Muscle of leg (tissue), 11 donors: ENCODE data around the gene UPF3A. TPM values are rescaled to one million over a fixed set of nuclear protein-coding genes. Genes with fewer than 3 reads are reported as not detected.

ENCODE experiments used
- DNase-seq: peaks from one replicate; pipeline ENCODE4 v3.0.0; 2013
- H3K27ac ChIP-seq: one replicate; pipeline ENCODE4 v1.5.1; 2013; ENCODE audit warnings: mild to moderate bottlenecking, low read length, control low read depth
- H3K27me3 ChIP-seq: one replicate; pipeline ENCODE4 v1.6.1; 2013; ENCODE audit warnings: low read length; ENCODE audit not compliant: control insufficient read depth, insufficient read depth
- H3K36me3 ChIP-seq: one replicate; pipeline ENCODE4 v1.6.1; 2013; ENCODE audit warnings: low read length; ENCODE audit not compliant: control insufficient read depth, insufficient read depth
- H3K4me1 ChIP-seq: one replicate; pipeline ENCODE4 v1.6.1; 2013; ENCODE audit warnings: low read length; ENCODE audit not compliant: control insufficient read depth, insufficient read depth
- H3K4me3 ChIP-seq: one replicate; pipeline ENCODE4 v1.5.1; 2013; ENCODE audit warnings: low read length, control low read depth
- H3K9me3 ChIP-seq: replicated peaks from 2 replicates; pipeline ENCODE4 v1.6.1; 2013; ENCODE audit warnings: low read depth, low read length; ENCODE audit not compliant: control insufficient read depth
- WGBS: methylation state at CpG from one replicate; pipeline ENCODE4 v1.1.5; 2013; ENCODE audit warnings: missing lambda C conversion rate; ENCODE audit not compliant: insufficient coverage; 5-methylcytosine and 5-hydroxymethylcytosine counted together
- polyA plus RNA-seq, 8 donors: library from polyadenylated mRNA; unstranded; fragments of 120-200 nt; gene quantifications; one replicate each; pipeline versions ENCODE4 v1.2.1 to v1.2.3, GENCODE V29; 2013; ENCODE audit warnings: inconsistent platforms in 1 of 8, low replicate concordance in 1 of 8; ENCODE audit not compliant: insufficient read length in 8 of 8, insufficient read depth in 1 of 8
- total RNA-seq: library from RNA; stranded (reverse); fragments of 120-200 nt; gene quantifications from one replicate; pipeline ENCODE4 v1.2.4, GENCODE V29; 2013

Gene UPF3A
- total and polyA plus RNA-seq, 9 donors = 39.6 to 116 (median 60.8) TPM

GRCh38 chr13:114299604-114300305 lies 18.4 kb downstream of the UPF3A start:
- Histone ChIP-seq H3K9me3 (no peaks in the 10 kb centered on the region), H3K27ac (no peak overlapping the region), H3K36me3 (peaks cover 68% of the 10 kb centered on the region), H3K4me1 (peaks cover 9% of the 10 kb centered on the region), H3K4me3 (no peak overlapping the region), H3K27me3 (no peaks in the 10 kb centered on the region)
- no CpG with 5 or more reads among the region's 12 CpGs for WGBS
- no peak for DNase-seq

GRCh38 chr13:114303700-114304327 lies 22.4 kb downstream of the UPF3A start:
- WGBS = 89% methylated on average over 7 of the region's 11 CpGs
- Histone ChIP-seq H3K4me1 (no peaks in the 10 kb centered on the region), H3K36me3 (peaks cover 69% of the 10 kb centered on the region), H3K4me3 (no peak overlapping the region), H3K27ac (no peak overlapping the region), H3K27me3 (no peaks in the 10 kb centered on the region), H3K9me3 (no peaks in the 10 kb centered on the region)
- no peak for DNase-seq

GRCh38 chr13:114304346-114305034 lies 23.1 kb downstream of the UPF3A start:
- H3K36me3 ChIP-seq = peaks cover 62% of the 10 kb centered on the region
- H3K27me3 ChIP-seq = no peaks in the 10 kb centered on the region
- WGBS = 98% methylated on average over 9 of the region's 13 CpGs
- no peak overlapping the region for H3K4me3 ChIP-seq
- no peaks in the 10 kb centered on the region for H3K9me3 ChIP-seq
- no peaks in the 10 kb centered on the region for H3K4me1 ChIP-seq
- DNase-seq = no peak
- no peak overlapping the region for H3K27ac ChIP-seq

GRCh38 chr13:114309086-114309485 lies 27.7 kb downstream of the UPF3A start:
- 100% methylated on average over 2 of the region's 2 CpGs for WGBS

GRCh38 chr13:114309806-114310410 lies 28.5 kb downstream of the UPF3A start:
- no peak overlapping the region for H3K4me3 ChIP-seq
- peak; percentile 17 for DNase-seq
- H3K4me1 ChIP-seq = peaks cover 7% of the 10 kb centered on the region
- H3K36me3 ChIP-seq = peaks cover 16% of the 10 kb centered on the region
- 73% methylated on average over 6 of the region's 6 CpGs for WGBS
- no peak overlapping the region for H3K27ac ChIP-seq
- H3K27me3 ChIP-seq = no peaks in the 10 kb centered on the region
- H3K9me3 ChIP-seq = no peaks in the 10 kb centered on the region

More at GRCh38 chr13:114309086-114309485, 27.7 kb downstream of the UPF3A start:
- no peak for DNase-seq
- no peak overlapping the region for H3K4me3 ChIP-seq
- peaks cover 22% of the 10 kb centered on the region for H3K36me3 ChIP-seq
- peaks cover 7% of the 10 kb centered on the region for H3K4me1 ChIP-seq
- no peak overlapping the region for H3K27ac ChIP-seq
- no peaks in the 10 kb centered on the region for H3K9me3 ChIP-seq
- H3K27me3 ChIP-seq = no peaks in the 10 kb centered on the region

GRCh38 chr13:114310956-114311355 lies 29.6 kb downstream of the UPF3A start:
- Histone ChIP-seq H3K27me3 (no peaks in the 10 kb centered on the region), H3K36me3 (peaks cover 13% of the 10 kb centered on the region), H3K9me3 (no peaks in the 10 kb centered on the region), H3K4me1 (peaks cover 15% of the 10 kb centered on the region), H3K27ac (no peak overlapping the region), H3K4me3 (no peak overlapping the region)
- no peak for DNase-seq
- no CpG with 5 or more reads among the region's 5 CpGs for WGBS

GRCh38 chr13:114311387-114311786 lies 30.0 kb downstream of the UPF3A start:
- peaks cover 9% of the 10 kb centered on the region for H3K36me3 ChIP-seq
- H3K9me3 ChIP-seq = no peaks in the 10 kb centered on the region
- H3K4me3 ChIP-seq = no peak overlapping the region
- no peaks in the 10 kb centered on the region for H3K27me3 ChIP-seq
- no peak for DNase-seq
- H3K27ac ChIP-seq = no peak overlapping the region
- peaks cover 15% of the 10 kb centered on the region for H3K4me1 ChIP-seq

- no CpG with 5 or more reads among the region's 2 CpGs for WGBS
- Histone ChIP-seq H3K4me1 (peaks cover 15% of the 10 kb centered on the region), H3K27ac (no peak overlapping the region), H3K36me3 (peaks cover 3% of the 10 kb centered on the region), H3K4me3 (no peak overlapping the region), H3K27me3 (no peaks in the 10 kb centered on the region), H3K9me3 (no peaks in the 10 kb centered on the region)
- peak; percentile 14 for DNase-seq
Observed at GRCh38 chr13:114311908-114312307, 30.5 kb downstream of the UPF3A start.

- Histone ChIP-seq H3K4me1 (peaks cover 15% of the 10 kb centered on the region), H3K27ac (peak overlapping the region; percentile 94), H3K4me3 (peak overlapping the region; percentile 47), H3K9me3 (no peaks in the 10 kb centered on the region), H3K36me3 (no peaks in the 10 kb centered on the region), H3K27me3 (no peaks in the 10 kb centered on the region)
- 98% methylated on average over 7 of the region's 17 CpGs for WGBS
- DNase-seq = no peak
Observed at GRCh38 chr13:114313061-114313860, 31.9 kb downstream of the UPF3A start.
